H1 (cell line): ENCODE results near the gene EED. TPM values are rescaled to one million over a fixed set of nuclear protein-coding genes. Genes with fewer than 3 reads are reported as not detected.

ENCODE experiments used
- BACH1 ChIP-seq: IDR thresholded peaks from 2 replicates; pipeline ENCODE4 v1.6.1; 2012; ENCODE audit warnings: low read length, improper control_type of control experiment
- BCL11A ChIP-seq, 2 experiments: IDR thresholded peaks; one replicate each; pipeline ENCODE4 v1.6.1; 2011; ENCODE audit warnings: low read depth in 2 of 2, low read length in 2 of 2, mild to moderate bottlenecking in 2 of 2
- GABPA ChIP-seq: IDR thresholded peaks from 2 replicates; pipeline ENCODE4 v1.6.1; 2011; ENCODE audit warnings: mild to moderate bottlenecking, low read length, moderate library complexity, borderline replicate concordance; ENCODE audit not compliant: insufficient read depth
- NRF1 ChIP-seq: IDR thresholded peaks from 2 replicates; pipeline ENCODE4 v1.6.1; 2011; ENCODE audit warnings: mild to moderate bottlenecking, low read depth, low read length, improper control_type of control experiment
- PHF8 ChIP-seq: fragments of 200-600 bp; sonication (generic); conservative IDR thresholded peaks from 2 replicates; pipeline ENCODE4 v1.7.1; 2012; ENCODE audit warnings: low read depth, mild to moderate bottlenecking, inconsistent platforms, low read length, moderate library complexity
- RAD21 ChIP-seq, 2 experiments: IDR thresholded peaks in 1 of 2; conservative IDR thresholded peaks in 1 of 2; 2 replicates each; pipeline ENCODE4 v1.6.1; 2011; ENCODE audit warnings: low read depth in 2 of 2, low read length in 2 of 2, improper control_type of control experiment in 1 of 2, inconsistent platforms in 1 of 2, mild to moderate bottlenecking in 1 of 2, moderate library complexity in 1 of 2
- TAF7 ChIP-seq: optimal IDR thresholded peaks from 2 replicates; pipeline ENCODE3; 2011; ENCODE audit warnings: low read depth, mild to moderate bottlenecking, inconsistent platforms, low read length, moderate library complexity, borderline replicate concordance
- ZNF274 ChIP-seq: IDR thresholded peaks from 2 replicates; pipeline ENCODE4 v1.7.0; 2012; ENCODE audit warnings: low read length, borderline replicate concordance; ENCODE audit errors: extremely low read depth
- polyA plus RNA-seq, 7 experiments: library from polyadenylated mRNA; depleted of rRNA in 3 of 7; stranded (reverse) in 5 of 7; unstranded in 2 of 7; fragments of >200 nt in 5 of 7; fragments of 200-250 nt in 2 of 7; gene quantifications; 1 replicate in 5 of 7; 2 replicates in 1 of 7; 4 replicates in 1 of 7; pipeline versions ENCODE4 v1.2.1 to v1.2.3, GENCODE V29; 2011 to 2013; ENCODE audit warnings: missing spikeins in 2 of 7, mixed read lengths in 2 of 7
- total RNA-seq: library from RNA; stranded (reverse); fragmentation: NEBNext Ultra II Directional; extraction: Animal tissue kit (Norgen Biotek cat#: 25700); gene quantifications from 2 replicates; pipeline ENCODE4 v1.2.1, GENCODE V29; 2021

EED gene
- total and polyA plus RNA-seq, 2 of the 8 experiments (the other 6 are each of a cell fraction or from before 2014, with no cell fraction given), result 12.6 to 26.9 TPM

DNA sequence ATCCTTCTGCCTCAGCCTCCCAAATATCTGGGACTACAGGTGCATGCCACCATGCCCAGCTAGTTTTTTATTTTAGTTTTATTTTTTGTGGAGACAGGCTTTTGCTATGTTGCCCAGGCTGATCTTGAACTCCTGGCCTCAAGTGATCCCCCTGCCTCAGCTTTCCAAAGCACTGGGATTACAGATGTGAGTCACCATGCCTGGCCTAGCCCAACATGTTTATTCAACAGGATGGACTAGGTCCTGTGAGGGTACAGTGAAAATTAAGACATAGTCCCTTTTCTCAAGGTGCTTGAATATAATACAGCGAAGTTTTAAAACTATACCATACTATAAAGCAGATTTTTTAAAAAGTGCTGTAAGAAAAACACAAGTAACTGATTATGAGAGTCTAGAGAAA is 45.2 kb upstream of the EED start (continued):
- no peak for TF ChIP-seq GABPA
- no peak for TF ChIP-seq BACH1
- TF ChIP-seq TAF7, result no peak
- TF ChIP-seq RAD21 (IDR thresholded peaks at IDR 0.05 in 1 of 2, conservative IDR thresholded peaks at IDR 0.05 in 1 of 2; ENCODE audit: low read depth in 2 of 2, low read length in 2 of 2), result no peak
- no peak for TF ChIP-seq ZNF274
- TF ChIP-seq PHF8, result no peak
- TF ChIP-seq NRF1, result no peak
- no peak for TF ChIP-seq BCL11A (IDR thresholded peaks at IDR 0.05; ENCODE audit: low read depth in 2 of 2, low read length in 2 of 2)
